HG03460 (cell line): ENCODE measurements around the gene SGK1.

Source experiments
- ATAC-seq: cut with Tn5 transposase; IDR thresholded peaks from one replicate; pipeline ENCODE4 v1.9.1; 2021; ENCODE audit not compliant: unreplicated experiment

SGK1 gene

GRCh38 chr6:134173366-134173725 is 144.6 kb downstream of the SGK1 start:
- ATAC-seq = no peak

- ATAC-seq = no peak
Measured at GRCh38 chr6:134172706-134173365, 145.1 kb downstream of the SGK1 start.

DNA sequence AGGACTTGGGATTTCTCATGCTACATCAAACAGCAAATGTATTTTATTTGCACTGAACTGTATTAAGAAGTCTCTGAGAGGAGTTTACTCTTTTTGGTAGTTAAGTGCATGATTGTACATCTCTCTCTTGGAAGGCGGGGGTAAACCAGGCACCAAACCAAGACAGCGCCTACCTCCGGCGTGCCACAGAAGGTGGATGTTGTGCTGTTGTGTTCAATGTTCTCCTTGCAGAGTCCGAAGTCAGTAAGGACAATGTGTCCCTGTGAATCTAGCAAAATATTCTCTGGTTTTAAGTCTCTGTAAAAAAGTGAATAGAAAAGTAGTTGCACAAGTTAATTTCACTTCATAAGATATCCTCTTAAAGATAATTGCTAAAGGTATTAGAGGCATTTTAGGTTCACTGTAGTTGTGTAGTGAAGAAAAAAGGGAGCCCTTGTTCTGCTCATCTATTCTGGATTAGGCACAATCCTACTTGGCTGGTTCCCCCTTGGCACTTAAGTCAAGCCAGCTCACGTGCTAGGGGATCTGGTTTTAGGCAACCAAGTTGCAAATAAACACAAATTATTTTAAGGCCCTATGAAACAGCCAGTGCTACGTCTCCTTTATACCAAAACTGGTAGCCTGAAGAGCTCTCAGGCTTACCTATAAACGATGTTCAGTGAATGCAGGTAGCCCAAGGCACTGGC is 145.7 kb downstream of the SGK1 start:
- ATAC-seq = no peak

GRCh38 chr6:134171517-134171916 is 146.4 kb downstream of the SGK1 start:
- ATAC-seq = no peak

DNA sequence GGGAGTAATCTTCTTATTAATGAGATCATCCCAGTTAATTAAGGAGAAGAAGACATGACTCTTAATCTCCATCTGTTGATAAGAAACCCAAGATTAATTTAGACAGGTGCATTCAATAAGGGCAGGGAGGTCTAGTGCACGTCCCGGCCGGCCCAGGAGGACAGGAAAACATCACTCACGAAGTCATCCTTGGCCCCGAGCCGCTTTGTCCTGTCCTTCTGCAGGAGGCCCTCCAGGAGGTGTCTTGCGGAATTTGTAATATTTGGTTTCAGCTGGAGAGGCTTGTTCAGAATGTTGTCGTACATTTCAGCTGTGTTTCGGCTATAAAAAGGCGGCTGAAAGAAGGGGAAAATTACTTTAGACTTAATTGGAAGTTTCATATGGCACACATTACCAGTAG is 147.1 kb downstream of the SGK1 start:
- ATAC-seq = no peak

DNA sequence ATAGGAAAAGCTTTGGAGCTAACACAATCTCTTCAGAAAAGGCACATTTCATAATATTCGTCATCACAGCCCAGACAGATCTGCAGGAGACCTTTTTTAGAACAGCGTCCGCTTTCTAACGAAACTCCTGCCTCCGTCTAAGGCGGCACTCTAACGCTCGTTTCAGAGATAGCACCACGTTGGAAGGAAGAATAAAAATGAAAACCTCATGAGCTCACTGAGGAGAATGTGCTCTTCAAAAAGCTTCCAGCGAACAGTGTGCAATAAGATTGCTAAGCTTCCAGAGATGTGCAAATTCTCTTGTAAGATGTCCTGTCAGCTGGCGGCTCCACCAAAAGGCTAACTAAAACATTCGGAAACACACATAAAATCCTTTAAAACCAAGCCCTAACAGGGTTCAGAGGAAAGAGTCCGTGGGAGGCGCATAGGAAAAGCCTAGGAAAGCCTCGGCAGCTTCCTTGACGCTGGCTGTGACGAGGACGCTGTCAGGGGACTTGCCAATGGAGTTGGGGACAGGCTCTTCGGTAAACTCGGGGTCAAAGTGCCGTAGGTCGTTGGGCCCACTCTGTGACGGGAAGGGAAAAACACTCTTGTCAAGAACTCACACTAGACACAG is 147.9 kb downstream of the SGK1 start:
- ATAC-seq = no peak

DNA sequence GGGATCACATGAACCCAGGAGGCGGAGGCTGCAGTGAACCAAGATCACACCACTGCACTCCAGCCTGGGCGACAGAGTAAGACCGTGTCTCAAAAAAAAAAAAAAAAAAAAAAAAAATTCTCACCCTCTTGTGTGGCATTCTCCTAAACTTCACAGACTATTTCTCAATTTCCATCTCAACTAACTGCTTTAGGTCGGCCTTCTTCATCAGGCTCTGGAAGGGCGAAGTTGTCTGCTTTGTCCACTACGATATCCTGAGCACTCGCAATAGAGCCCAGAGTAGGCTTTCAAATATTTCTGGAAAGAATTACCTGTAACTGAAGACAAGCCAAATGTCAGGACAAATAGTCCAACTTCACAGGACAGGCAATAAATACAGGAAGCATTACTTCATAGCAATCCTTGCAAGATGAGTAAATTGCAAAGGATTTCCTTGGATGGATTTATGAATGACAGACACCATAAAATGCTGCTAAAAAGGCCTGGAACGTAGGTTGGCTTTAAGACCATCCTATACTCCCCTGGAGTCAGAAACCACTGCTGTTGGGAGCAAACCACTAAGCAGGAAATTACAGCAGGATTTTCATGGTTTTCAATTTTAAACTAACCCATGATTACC is 149.2 kb downstream of the SGK1 start:
- no peak for ATAC-seq

DNA sequence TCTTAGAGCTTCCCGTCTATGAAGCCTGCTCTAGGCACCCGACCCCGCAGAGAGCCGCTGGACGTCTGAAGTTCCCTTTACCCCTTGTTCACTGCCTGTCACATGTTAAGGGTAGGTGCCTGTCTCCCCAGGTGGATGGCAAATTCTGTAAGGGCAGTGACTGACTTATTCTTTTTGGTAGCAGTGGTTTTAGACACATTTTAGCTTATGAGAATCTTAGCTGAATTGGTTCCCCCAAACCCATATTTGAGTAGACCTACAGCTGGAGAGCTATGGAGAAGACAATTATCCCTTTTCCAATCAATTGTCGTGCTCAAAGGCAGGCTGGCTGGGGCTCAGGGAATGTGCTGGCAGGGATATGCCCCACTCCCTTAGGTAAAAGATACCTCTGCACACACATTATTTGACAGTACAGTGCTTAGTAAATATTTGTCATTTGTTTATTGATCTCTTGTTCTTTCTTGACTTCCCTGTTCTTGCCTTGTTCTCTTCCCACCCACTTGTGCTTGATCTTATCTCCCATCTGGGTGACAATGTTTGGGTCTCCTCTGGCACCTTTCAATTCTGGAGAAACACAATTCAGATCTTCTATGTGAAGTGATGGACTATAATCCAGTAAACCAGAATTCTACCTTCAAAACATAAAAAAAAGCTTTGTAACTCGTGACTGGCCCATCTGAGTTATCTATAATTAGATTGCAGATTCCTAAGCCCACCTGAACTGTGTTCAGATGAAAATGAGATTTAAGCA is 151.2 kb downstream of the SGK1 start:
- no peak for ATAC-seq

- ATAC-seq = no peak
Measured at GRCh38 chr6:134165561-134166201, 152.2 kb downstream of the SGK1 start.

GRCh38 chr6:134164300-134164699 is 153.6 kb downstream of the SGK1 start:
- no peak for ATAC-seq

- no peak for ATAC-seq
Measured at GRCh38 chr6:134162932-134163331, 155.0 kb downstream of the SGK1 start.

GRCh38 chr6:134161041-134161440 is 156.9 kb downstream of the SGK1 start:
- ATAC-seq = no peak

DNA sequence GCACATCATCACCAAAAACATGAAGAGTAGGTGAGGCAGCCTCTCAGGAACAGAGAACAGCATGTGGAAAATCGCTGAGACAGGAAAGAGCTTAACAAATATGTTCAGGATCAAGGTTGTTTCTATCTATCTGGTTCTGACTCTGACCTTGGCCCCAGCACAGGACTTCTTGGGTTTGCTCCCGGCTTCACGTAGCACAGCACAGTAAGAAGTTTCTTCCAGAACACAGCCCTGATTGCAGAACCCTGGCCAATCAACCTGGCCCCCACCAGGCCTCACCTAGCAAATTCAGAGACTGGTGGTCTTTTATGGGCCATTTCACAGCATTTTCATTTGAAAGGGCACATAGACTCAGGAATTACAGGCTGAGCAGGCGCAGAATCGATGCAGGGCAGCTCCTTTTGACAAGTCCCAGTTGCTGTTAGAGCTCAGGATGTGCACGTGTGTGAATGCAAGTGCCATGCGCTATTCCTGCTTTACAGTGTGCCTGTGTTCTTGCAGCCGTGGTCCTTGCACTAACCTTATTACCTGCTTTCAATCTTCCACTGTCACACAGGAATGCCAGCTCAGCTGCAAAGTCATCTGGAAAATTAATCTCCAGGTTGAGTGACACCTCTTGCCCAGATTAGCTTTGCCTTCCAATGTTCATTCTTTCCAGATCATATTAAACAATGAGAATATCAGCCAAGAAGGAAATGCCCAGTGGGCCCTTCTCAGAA is 165.0 kb downstream of the SGK1 start:
- no peak for ATAC-seq

DNA sequence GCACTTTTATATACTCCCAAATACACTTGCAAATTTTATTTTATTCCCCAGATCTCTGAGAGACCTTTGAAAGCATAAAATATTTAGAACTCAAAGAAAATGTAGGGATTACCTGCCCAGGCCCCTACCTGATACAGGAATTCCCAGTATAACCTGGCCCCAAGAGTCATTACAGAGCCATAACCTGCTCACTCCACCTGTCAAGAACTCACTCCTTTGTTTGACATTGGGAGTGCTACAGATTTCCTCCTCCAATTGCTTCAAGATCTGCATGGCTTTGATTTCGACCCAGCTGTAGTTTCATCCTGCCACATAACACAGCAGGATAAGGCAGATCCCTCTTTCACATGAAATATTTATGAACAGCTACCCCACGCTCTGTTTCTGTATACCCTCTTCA is 169.3 kb downstream of the SGK1 start:
- no peak for ATAC-seq

DNA sequence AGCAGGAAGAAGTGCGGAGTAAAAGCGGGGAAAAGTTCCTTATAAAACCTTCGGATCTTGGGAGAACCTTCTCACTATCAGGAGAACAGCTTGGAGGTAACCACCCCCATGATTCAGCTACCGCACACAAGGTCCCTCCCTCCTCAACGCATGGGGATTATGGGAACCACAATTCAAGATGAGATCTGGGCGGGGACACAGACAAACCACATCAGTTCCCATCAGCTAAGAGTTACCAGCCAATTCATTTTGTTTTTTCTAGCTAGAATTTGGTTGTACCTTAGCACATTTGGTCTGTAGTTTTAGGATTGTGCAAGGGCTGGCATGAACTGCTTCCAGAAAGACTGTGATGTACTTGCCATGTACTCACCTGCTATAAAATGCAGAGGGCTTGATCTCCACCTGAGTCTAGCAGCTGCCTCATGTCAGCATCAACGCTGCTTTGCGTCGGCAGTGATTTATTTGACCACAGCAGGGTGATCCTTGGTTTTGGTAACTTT is 170.8 kb downstream of the SGK1 start:
- ATAC-seq = no peak

DNA sequence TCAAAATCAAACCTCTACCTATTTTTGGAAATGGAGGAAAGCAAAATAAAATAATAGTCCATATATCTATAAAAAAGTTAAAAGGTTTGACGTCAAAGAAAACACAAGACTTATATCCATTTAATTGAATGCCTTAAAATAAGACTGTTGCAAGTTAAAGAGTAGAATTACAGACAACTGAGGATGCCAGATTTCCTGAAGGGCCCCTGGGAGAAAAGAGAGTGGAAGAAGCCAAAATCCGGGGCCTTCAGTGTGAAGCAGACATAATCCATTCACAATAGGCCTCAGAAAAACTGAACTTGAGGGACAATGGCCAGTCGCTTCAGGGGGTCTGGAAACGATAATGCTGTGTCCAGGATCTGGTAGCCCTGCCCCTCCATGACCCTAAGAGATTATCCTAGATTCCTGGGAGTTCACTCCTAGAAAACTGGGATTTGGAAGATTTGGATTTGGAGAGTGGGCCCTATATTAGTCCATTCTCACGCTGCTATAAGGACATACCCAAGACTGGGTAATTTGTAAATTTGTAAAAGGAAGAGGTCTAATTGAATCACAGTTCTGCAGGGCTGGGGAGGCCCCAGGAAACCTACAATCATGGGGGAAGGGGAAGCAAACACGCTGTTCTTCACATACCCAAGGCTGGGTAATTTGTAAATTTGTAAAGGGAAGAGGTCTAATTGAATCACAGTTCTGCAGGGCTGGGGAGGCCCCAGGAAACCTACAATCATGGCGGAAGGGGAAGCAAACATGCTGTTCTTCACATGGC is 171.5 kb downstream of the SGK1 start:
- ATAC-seq = no peak

DNA sequence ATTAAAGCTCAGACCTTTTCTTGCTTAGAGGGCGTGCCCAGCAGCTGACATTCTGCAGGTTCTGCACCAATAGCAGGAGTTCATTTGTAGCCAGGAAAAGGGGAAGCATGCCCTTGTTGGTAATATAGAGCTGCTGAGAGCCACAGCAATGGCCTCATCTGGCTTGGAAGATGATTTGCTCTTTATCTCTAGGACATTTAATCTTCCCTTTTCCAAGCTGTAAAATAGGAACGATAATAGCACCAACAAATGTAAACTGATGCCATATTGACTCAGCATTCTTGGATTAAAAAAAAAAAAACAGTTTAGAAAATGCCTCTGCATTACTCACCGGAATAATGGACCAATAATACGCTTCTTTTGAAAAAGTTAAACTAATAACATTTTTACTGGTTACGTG is 172.1 kb downstream of the SGK1 start:
- ATAC-seq = no peak

GRCh38 chr6:134138226-134138975 is 179.5 kb downstream of the SGK1 start:
- ATAC-seq = no peak

DNA sequence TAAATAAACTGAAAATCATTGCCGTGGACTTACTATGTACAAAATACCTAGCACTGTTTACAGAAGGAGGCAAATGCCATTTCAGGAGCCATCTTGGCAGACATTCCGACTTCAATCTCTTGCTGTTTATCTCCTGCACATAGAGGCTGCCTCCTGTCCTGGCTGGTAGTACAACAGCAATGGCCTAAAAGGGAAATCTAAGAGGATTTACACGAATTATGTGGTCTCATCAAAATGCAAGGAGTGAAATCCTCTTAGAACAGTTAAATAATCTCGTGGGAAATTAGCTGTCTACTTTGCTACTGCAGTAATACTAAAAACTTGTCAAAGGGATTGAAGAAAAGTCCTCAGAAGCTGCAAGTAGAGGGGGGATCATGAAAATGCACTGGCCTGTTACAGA is 183.3 kb downstream of the SGK1 start:
- no peak for ATAC-seq
